Psoas muscle (tissue), 8 donors: ENCODE measurements around the gene TEX9. TPM values are rescaled to one million over a fixed set of nuclear protein-coding genes. Genes with fewer than 3 reads are reported as not detected.

Experiments used
- ATAC-seq, 4 donors: fragments of 200-7000 bp; cut with Tn5 transposase; one replicate each; pipeline ENCODE4 v1.9.1; 2020; ENCODE audit warnings: moderate library complexity in 3 of 4, mild to moderate bottlenecking in 2 of 4
- DNase-seq, 2 donors: peaks; one replicate each; pipeline ENCODE4 v3.0.0-alpha.2; 2020
- H3K27ac ChIP-seq: fragments of 200-600 bp; one replicate; pipeline ENCODE4 v1.8.0; 2022
- H3K27me3 ChIP-seq, 3 donors: fragments of 200-600 bp in 1 of 3; one replicate each; pipeline versions ENCODE4 v1.6.1 to v1.8.0; 2013 to 2022; ENCODE audit warnings: low read length in 2 of 3, mild to moderate bottlenecking in 2 of 3, moderate library complexity in 1 of 3; ENCODE audit not compliant: insufficient read depth in 3 of 3
- H3K36me3 ChIP-seq, 2 donors: fragments of 200-600 bp in 1 of 2; one replicate each; pipeline versions ENCODE4 v1.6.1 to v1.8.0; 2013 to 2022; ENCODE audit warnings: low read depth in 1 of 2, mild to moderate bottlenecking in 1 of 2, moderate library complexity in 1 of 2; ENCODE audit not compliant: insufficient read depth in 1 of 2
- H3K4me1 ChIP-seq: fragments of 200-600 bp; one replicate; pipeline ENCODE4 v1.8.0; 2022
- H3K4me3 ChIP-seq: fragments of 200-600 bp; one replicate; pipeline ENCODE4 v1.8.0; 2022; ENCODE audit warnings: mild to moderate bottlenecking
- H3K9me3 ChIP-seq: fragments of 200-600 bp; one replicate; pipeline ENCODE4 v1.8.0; 2022
- CTCF ChIP-seq: fragments of 200-600 bp; IDR thresholded peaks from one replicate; pipeline ENCODE4 v1.8.0; 2022; ENCODE audit warnings: antibody characterized with exemption
- WGBS, 3 donors: extraction: QIAGEN DNeasy Blood & Tissue Kit; methylation state at CpG; one replicate each; pipeline versions ENCODE4 v1.1.6 to v1.1.7; 2013; 5-methylcytosine and 5-hydroxymethylcytosine counted together
- intact Hi-C, 2 donors: fragments of 100-400 bp; cut with DNase I; formaldehyde crosslinking; loops; one replicate each; pipeline versions ENCODE4 v1.11.0 to v1.14.2; 2022
- polyA plus RNA-seq, 3 donors: library from polyadenylated mRNA; stranded (reverse); fragments of 200-250 nt; gene quantifications; one replicate each; pipeline ENCODE4 v1.2.3, GENCODE V29; 2013
- total RNA-seq, 4 donors: library from RNA; stranded (reverse); fragmentation: NEBNext Ultra II Directional in 2 of 4; extraction: Animal tissue kit (Norgen Biotek cat#: 25700) in 2 of 4; gene quantifications; one replicate each; pipeline versions ENCODE4 v1.2.1 to v1.2.4, GENCODE V29; 2021 to 2023
- donor health status: healthy with polysubstance abuse.
- donor health status: DM: no; HTN: no; CAD: no; lungs with moderate emphysema.
- donor health status: Bipolar disorder and iron deficiency.
- donor health status: healthy.
- donor health status: DM: yes; HTN: yes; CAD: no.
- donor health status: DM: no; HTN: no; CAD: no.
- donor health status: DM: no; HTN: no; CAD: no.
- donor health status: DM: yes; HTN: yes; CAD: no.

TEX9 gene
- total and polyA plus RNA-seq, 7 donors, result 0.09 to 0.73 (median 0.33) TPM; not detected in 1

- 84 to 90% (median 87%) methylated on average over 5 of the region's 5 CpGs for WGBS, 3 donors
- Histone ChIP-seq H3K27ac (no peak overlapping the region), H3K4me3 (no peak overlapping the region), H3K36me3 (no peaks in the 10 kb centered on the region), H3K27me3 (peaks cover 0 to 3% (median 0%) of the 10 kb centered on the region in 3 donors), H3K9me3 (no peaks in the 10 kb centered on the region), H3K4me1 (no peaks in the 10 kb centered on the region)
- ATAC-seq, result no peak
- no peak for DNase-seq
- no peak for TF ChIP-seq CTCF
- intact Hi-C loops, result no loop called here
Measured at GRCh38 chr15:56471440-56472069, 106.3 kb downstream of the TEX9 start.

- ATAC-seq, result no peak
- WGBS, 3 donors, result 73 to 81% (median 75%) methylated on average over 2 of the region's 2 CpGs
Measured at GRCh38 chr15:56472278-56472677, 107.1 kb downstream of the TEX9 start.

GRCh38 chr15:56473017-56473416 lies 107.8 kb downstream of the TEX9 start:
- intact Hi-C loops, result no loop called here
- no peaks in the 10 kb centered on the region for H3K36me3 ChIP-seq
- WGBS, 3 donors, result 70 to 88% (median 77%) methylated on average over 1 of the region's 1 CpG
- H3K9me3 ChIP-seq, result no peaks in the 10 kb centered on the region
- H3K27me3 ChIP-seq, result no peaks in the 10 kb centered on the region
- no peak for TF ChIP-seq CTCF
- no peak for ATAC-seq
- no peak overlapping the region for H3K4me3 ChIP-seq
- no peak overlapping the region for H3K27ac ChIP-seq
- no peaks in the 10 kb centered on the region for H3K4me1 ChIP-seq
- no peak for DNase-seq

More at GRCh38 chr15:56472278-56472677, 107.1 kb downstream of the TEX9 start:
- Histone ChIP-seq H3K4me3 (no peak overlapping the region), H3K27me3 (no peaks in the 10 kb centered on the region), H3K9me3 (no peaks in the 10 kb centered on the region), H3K36me3 (no peaks in the 10 kb centered on the region), H3K4me1 (no peaks in the 10 kb centered on the region), H3K27ac (no peak overlapping the region)
- DNase-seq, result no peak
- TF ChIP-seq CTCF, result no peak
- intact Hi-C loops, result no loop called here

GRCh38 chr15:56475351-56475750 lies 110.1 kb downstream of the TEX9 start:
- no peak for ATAC-seq
- no peak for TF ChIP-seq CTCF
- intact Hi-C loops, result no loop called here
- no peaks in the 10 kb centered on the region for H3K36me3 ChIP-seq
- no peaks in the 10 kb centered on the region for H3K27me3 ChIP-seq
- no peaks in the 10 kb centered on the region for H3K4me1 ChIP-seq
- H3K27ac ChIP-seq, result no peak overlapping the region
- no peak for DNase-seq
- H3K4me3 ChIP-seq, result no peak overlapping the region
- no peaks in the 10 kb centered on the region for H3K9me3 ChIP-seq

Other genes with a start within 250 kb of the TEX9 start
- gene RFX7, start 121.5 kb upstream of the TEX9 start, total RNA-seq, result 10 to 100 TPM; 11.8 to 17.6 (median 14.3) TPM
- 1 to 10 TPM in 2 of 3 donors, under 1 TPM in 1; 0.83 to 6.1 (median 2.2) TPM for gene RFX7, start 121.5 kb upstream of the TEX9 start, polyA plus RNA-seq
- gene MNS1, start 99.7 kb downstream of the TEX9 start, total RNA-seq, result 1 to 10 TPM in 2 of 4 donors, under 1 TPM in 2; 0.40 to 1.8 (median 1.0) TPM
- 1 to 10 TPM in 1 of 3 donors, under 1 TPM in 2; 0.42 to 1.3 (median 0.99) TPM for gene MNS1, start 99.7 kb downstream of the TEX9 start, polyA plus RNA-seq